T-cell (primary cell): ENCODE data around the gene HSF5. TPM values are rescaled to one million over a fixed set of nuclear protein-coding genes. Genes with fewer than 3 reads are reported as not detected.

Experiments
- ATAC-seq, 4 experiments: fragments of 200-7000 bp in 3 of 4; fragments of 150-1000 bp in 1 of 4; cut with Tn5 transposase; replicated peaks in 1 of 4; 1 replicate in 3 of 4; 2 replicates in 1 of 4; pipeline ENCODE4 v1.10.0; 2021; ENCODE audit warnings: moderate library complexity in 3 of 4, mild to moderate bottlenecking in 2 of 4, moderate number of reproducible peaks in 1 of 4
- CTCF ChIA-PET, 2 donors: fragments of 300-600 bp; sonication (Branson Sonifier 250); formaldehyde crosslinking; loops; one replicate each; lab custom pipeline; 2022; ENCODE audit warnings: antibody characterized with exemption in 2 of 2; lab: Charles Lee
- POLR2A ChIA-PET, 2 donors: fragments of 300-600 bp; sonication (Branson Sonifier 250); formaldehyde crosslinking; loops; one replicate each; lab custom pipeline; 2022; ENCODE audit warnings: antibody characterized with exemption in 2 of 2; lab: Charles Lee
- DNase-seq, 35 experiments: peaks; one replicate each; pipeline versions ENCODE4 v3.0.0 to v3.0.0-alpha.2; 2013 to 2023
- H3K27ac ChIP-seq: one replicate; pipeline ENCODE4 v1.5.1; 2013; ENCODE audit warnings: low read length
- H3K27me3 ChIP-seq, 2 experiments: replicated peaks in 1 of 2; 1 replicate in 1 of 2; 2 replicates in 1 of 2; pipeline versions ENCODE4 v1.6.1 to v1.7.0; 2013; ENCODE audit warnings: low read length in 1 of 2, mixed read lengths in 1 of 2; ENCODE audit not compliant: control insufficient read depth in 2 of 2, insufficient read depth in 2 of 2; ENCODE audit errors: extremely low read depth in 1 of 2
- H3K36me3 ChIP-seq, 2 donors: 1 replicate in 1 of 2; 2 replicates in 1 of 2; pipeline versions ENCODE4 v1.6.1 to v1.7.0; 2013; ENCODE audit warnings: low read length in 1 of 2; ENCODE audit not compliant: control insufficient read depth in 2 of 2, insufficient read depth in 1 of 2; ENCODE audit errors: extremely low read depth in 1 of 2
- H3K4me1 ChIP-seq, 2 experiments: 1 replicate in 1 of 2; 2 replicates in 1 of 2; pipeline versions ENCODE4 v1.6.1 to v1.7.0; 2013; ENCODE audit warnings: low read length in 2 of 2, mixed read lengths in 1 of 2; ENCODE audit not compliant: insufficient read depth in 2 of 2, control insufficient read depth in 1 of 2; ENCODE audit errors: extremely low read depth in 1 of 2
- H3K4me3 ChIP-seq, 2 donors: 1 replicate in 1 of 2; 2 replicates in 1 of 2; pipeline versions ENCODE4 v1.5.1 to v1.7.0; 2013; ENCODE audit warnings: mild to moderate bottlenecking in 2 of 2, low read length in 1 of 2, moderate library complexity in 1 of 2; ENCODE audit not compliant: control insufficient read depth in 1 of 2; ENCODE audit errors: extremely low read depth in 1 of 2
- H3K9me3 ChIP-seq: 2 replicates; pipeline ENCODE4 v1.7.0; 2013
- H3K27ac Mint-ChIP-seq, 2 donors: one replicate each; pipeline ENCODE4 v1.8.0; 2020 to 2021; ENCODE audit warnings: mild to moderate bottlenecking in 2 of 2, mixed read lengths in 2 of 2
- H3K27me3 Mint-ChIP-seq, 2 donors: one replicate each; pipeline ENCODE4 v1.8.0; 2021 to 2022; ENCODE audit warnings: mixed read lengths in 2 of 2
- H3K36me3 Mint-ChIP-seq: one replicate; pipeline ENCODE4 v1.8.0; 2021; ENCODE audit warnings: mixed read lengths
- H3K4me1 Mint-ChIP-seq, 3 donors: one replicate each; pipeline ENCODE4 v1.8.0; 2020 to 2022; ENCODE audit warnings: mixed read lengths in 3 of 3, mild to moderate bottlenecking in 1 of 3
- H3K4me3 Mint-ChIP-seq, 3 donors: one replicate each; pipeline ENCODE4 v1.8.0; 2020 to 2022; ENCODE audit warnings: mild to moderate bottlenecking in 3 of 3, mixed read lengths in 3 of 3, moderate library complexity in 3 of 3
- H3K9me3 Mint-ChIP-seq, 3 donors: one replicate each; pipeline ENCODE4 v1.8.0; 2020 to 2022; ENCODE audit warnings: mixed read lengths in 3 of 3
- WGBS: methylation state at CpG from one replicate; pipeline ENCODE4 v1.1.5; 2013; ENCODE audit warnings: missing lambda C conversion rate; ENCODE audit not compliant: insufficient coverage; 5-methylcytosine and 5-hydroxymethylcytosine counted together
- total RNA-seq, 35 experiments: library from RNA in 6 of 35; stranded (reverse) in 6 of 35; fragments of 120-200 nt in 1 of 35; gene quantifications; one replicate each; pipeline versions ENCODE4 v1.2.1 to v1.2.4 and lab custom pipeline; 2013 to 2026

HSF5 gene, protein sequence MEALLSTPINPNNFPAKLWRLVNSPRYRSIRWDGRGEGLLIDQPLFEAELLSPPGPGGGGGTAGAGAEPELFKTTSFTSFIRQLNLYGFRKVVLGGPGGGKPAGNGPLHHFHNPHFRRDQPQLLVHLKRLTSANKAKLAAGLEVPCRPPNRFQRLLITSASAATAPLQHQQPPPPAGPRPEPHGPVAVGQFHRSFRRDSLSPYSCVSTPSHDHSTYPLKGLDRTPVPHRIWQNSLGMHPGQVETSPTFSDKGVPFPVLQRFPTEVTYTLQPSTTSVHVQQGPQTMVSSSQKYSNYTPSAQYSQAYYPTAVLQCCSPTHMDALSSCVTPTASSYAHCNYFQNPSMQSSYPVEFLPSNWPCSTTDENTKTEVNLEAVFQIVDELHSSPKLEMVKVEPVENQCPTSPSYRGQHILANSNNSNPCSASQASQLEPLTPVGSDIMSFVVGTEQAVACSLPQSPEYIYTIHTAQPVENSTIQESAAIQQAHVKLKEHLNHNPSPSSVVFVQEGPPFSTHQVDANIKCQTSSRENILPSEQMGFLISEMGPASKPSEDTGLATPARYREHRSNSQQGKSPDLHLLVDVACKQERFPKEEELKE
- total RNA-seq (1 to 10 TPM; 1.7 to 2.8 (median 2.5) TPM), total RNA-seq (lab: John Stamatoyannopoulos, UW) (3.3 to 15.5 (median 4.6) reads per million in 29 experiments)
- total RNA-seq (2013) = 2.6 TPM

DNA sequence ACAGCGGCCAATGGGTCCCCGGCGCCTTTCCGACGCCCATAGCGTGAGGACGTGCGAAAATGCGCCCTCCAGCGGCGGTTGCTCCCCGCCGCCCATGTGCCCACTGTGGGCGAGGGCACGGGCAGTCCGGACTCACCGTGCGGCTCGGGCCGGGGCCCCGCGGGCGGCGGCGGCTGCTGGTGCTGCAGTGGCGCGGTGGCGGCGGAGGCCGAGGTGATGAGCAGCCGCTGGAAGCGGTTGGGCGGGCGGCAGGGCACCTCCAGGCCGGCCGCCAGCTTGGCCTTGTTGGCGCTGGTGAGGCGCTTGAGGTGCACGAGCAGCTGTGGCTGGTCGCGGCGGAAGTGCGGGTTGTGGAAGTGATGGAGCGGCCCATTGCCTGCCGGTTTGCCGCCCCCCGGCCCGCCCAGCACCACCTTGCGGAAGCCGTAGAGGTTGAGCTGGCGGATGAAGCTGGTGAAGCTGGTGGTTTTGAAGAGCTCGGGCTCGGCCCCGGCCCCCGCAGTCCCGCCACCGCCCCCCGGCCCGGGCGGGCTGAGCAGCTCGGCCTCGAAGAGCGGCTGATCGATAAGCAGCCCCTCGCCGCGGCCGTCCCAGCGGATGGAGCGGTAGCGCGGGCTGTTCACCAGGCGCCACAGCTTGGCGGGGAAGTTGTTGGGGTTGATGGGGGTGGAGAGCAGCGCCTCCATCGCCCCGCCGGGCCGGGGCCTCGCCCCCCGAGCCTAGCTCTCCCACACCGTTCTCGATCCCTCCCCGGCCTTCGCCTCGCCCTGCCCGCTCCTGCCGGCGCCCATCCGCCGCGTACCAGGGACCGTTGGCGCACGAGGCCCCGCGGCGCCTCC, at the start of gene HSF5:
Gene HSF5 (minus strand): TSS at position 820 of the 839 bp plus-strand sequence. CDS start 134 bp downstream, at position 686.
- ChIA-PET CTCF (interaction anchor here in 1 of 2 donors (0.6 to 1.4 kb wide), 13 partner anchors 13 to 517 kb away, joined by 3 to 21 read pairs (median 4); partner anchors contain the start of gene SUPT4H1), POLR2A (interaction anchor here (0.6 to 1.4 kb wide), 3 partner anchors 144 to 1353 kb away, joined by 3 to 4 read pairs (median 3); no protein-coding TSS in a partner anchor)
- WGBS = 23% methylated on average over 84 of the region's 98 CpGs
- H3K9me3 Mint-ChIP-seq = no peaks in the 10 kb centered on the region
- no peaks in the 10 kb centered on the region for H3K27me3 Mint-ChIP-seq
- ATAC-seq (peak; percentile 95 to 97 (median 96)), DNase-seq (peak; percentile 58 to 86 (median 74))
- H3K36me3 Mint-ChIP-seq = peaks cover 20% of the 10 kb centered on the region
- no peaks in the 10 kb centered on the region for H3K27me3 ChIP-seq
- H3K27ac Mint-ChIP-seq = peak within 1 kb of the TSS; percentile 49 to 75
- peaks cover 0 to 11% of the 10 kb centered on the region in 2 experiments for H3K4me1 ChIP-seq
- H3K4me1 Mint-ChIP-seq = peaks cover 0 to 20% (median 18%) of the 10 kb centered on the region in 3 donors
- H3K4me3 ChIP-seq = peak within 1 kb of the TSS; percentile 25 to 47
- H3K36me3 ChIP-seq = peaks cover 0 to 28% of the 10 kb centered on the region in 2 donors
- peak within 1 kb of the TSS; percentile 55 to 73 (median 64) for H3K4me3 Mint-ChIP-seq
- H3K9me3 ChIP-seq = no peaks in the 10 kb centered on the region
- H3K27ac ChIP-seq = peak within 1 kb of the TSS; percentile 3

DNA sequence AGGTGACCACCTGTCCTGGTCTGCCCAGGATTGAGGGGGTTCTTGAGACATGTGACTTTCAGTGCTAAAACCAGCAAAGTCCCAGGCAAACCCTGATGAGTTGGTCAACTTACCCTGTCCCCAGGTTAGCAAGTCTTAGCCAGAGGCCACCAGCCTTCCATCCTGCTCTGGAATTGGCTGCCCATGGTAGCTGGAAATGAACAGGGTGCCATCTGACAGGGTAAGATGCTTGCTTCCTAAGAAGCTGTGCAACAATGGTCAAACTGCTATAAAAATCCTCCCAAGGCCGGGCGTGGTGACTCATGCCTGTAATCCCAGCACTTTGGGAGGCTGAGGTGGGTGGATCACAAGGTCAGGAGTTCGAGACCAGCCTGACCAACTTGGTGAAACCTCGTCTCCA, 49.1 kb upstream of the HSF5 start:
- Mint-ChIP-seq H3K4me1 (peaks cover 0 to 3% (median 2%) of the 10 kb centered on the region in 3 donors), H3K27me3 (peaks cover 21 to 28% of the 10 kb centered on the region in 2 donors), H3K27ac (no peak overlapping the region), H3K36me3 (no peaks in the 10 kb centered on the region), H3K9me3 (no peaks in the 10 kb centered on the region), H3K4me3 (no peak overlapping the region)
- Histone ChIP-seq H3K4me3 (no peak overlapping the region), H3K27me3 (peaks cover 0 to 46% of the 10 kb centered on the region in 2 experiments), H3K4me1 (peaks cover 0 to 4% of the 10 kb centered on the region in 2 experiments), H3K27ac (no peak overlapping the region), H3K9me3 (no peaks in the 10 kb centered on the region), H3K36me3 (no peaks in the 10 kb centered on the region)
- ATAC-seq (no peak), DNase-seq (no peak)
- POLR2A ChIA-PET = interaction anchor here in 1 of 2 donors (0.6 kb wide), 1 partner anchor 1559 kb away, joined by 4 read pairs; the partner anchor contains the start of gene SCPEP1
- CTCF ChIA-PET = no interaction called here
- WGBS = 50% methylated on average over 2 of the region's 4 CpGs

DNA sequence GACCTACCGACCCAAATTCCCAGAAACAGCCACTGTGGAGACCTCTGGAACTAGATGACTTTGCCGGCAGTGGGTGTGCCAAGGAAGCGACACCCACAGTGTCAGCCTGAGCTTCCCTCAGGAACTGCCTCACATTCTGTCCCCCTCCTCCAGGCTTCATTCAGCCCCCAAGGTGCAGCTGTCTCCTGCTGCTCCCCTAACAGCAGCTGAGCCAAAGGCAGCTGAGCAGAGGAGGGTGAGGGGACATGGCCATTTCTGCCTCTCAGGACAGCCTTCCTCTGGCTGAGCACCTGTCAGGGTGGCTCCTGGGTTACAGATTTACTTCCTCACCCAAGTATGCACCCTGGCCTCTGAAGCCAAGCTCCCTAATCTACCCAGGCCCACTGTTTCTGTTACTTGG, 48.3 kb upstream of the HSF5 start:
- Mint-ChIP-seq H3K27me3 (peaks cover 21 to 29% of the 10 kb centered on the region in 2 donors), H3K27ac (no peak overlapping the region), H3K4me1 (peaks cover 0 to 5% (median 3%) of the 10 kb centered on the region in 3 donors), H3K4me3 (no peak overlapping the region), H3K36me3 (no peaks in the 10 kb centered on the region), H3K9me3 (no peaks in the 10 kb centered on the region)
- peaks cover 0 to 50% of the 10 kb centered on the region in 2 experiments for H3K27me3 ChIP-seq
- no peak overlapping the region for H3K4me3 ChIP-seq
- no peak for DNase-seq
- ChIA-PET CTCF (no interaction called here), POLR2A (no interaction called here)
- peaks cover 0 to 8% of the 10 kb centered on the region in 2 experiments for H3K4me1 ChIP-seq
- H3K36me3 ChIP-seq = no peaks in the 10 kb centered on the region
- no peaks in the 10 kb centered on the region for H3K9me3 ChIP-seq
- ATAC-seq = no peak
- no peak overlapping the region for H3K27ac ChIP-seq
- 93% methylated on average over 3 of the region's 3 CpGs for WGBS

DNA sequence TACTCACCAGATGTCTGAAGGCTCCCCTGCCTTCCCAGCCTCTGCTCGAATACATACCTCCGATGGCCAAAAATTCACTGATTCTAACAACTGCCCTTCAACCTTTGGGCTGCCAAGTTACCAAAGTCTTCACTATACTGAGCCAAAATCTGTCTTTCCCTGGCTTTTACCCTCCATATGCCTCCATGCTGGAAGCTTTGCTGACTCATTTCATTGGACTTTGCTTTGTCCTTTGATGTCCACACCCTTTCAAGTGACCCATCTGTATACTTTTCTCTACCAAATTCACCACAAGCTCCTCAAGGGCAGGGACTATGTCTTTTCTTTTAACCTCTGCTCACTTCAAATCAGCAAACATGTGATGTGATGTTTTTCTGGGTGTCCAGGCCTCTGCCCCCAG, 47.2 kb upstream of the HSF5 start:
- Mint-ChIP-seq H3K4me3 (no peak overlapping the region), H3K4me1 (peaks cover 0 to 5% (median 3%) of the 10 kb centered on the region in 3 donors), H3K27ac (no peak overlapping the region), H3K36me3 (no peaks in the 10 kb centered on the region), H3K27me3 (peaks cover 21 to 29% of the 10 kb centered on the region in 2 donors), H3K9me3 (no peaks in the 10 kb centered on the region)
- peaks cover 0 to 60% of the 10 kb centered on the region in 2 experiments for H3K27me3 ChIP-seq
- ATAC-seq = no peak
- H3K4me1 ChIP-seq = peaks cover 0 to 16% of the 10 kb centered on the region in 2 experiments
- H3K36me3 ChIP-seq = no peaks in the 10 kb centered on the region
- no peak overlapping the region for H3K27ac ChIP-seq
- ChIA-PET CTCF (no interaction called here), POLR2A (no interaction called here)
- H3K4me3 ChIP-seq = no peak overlapping the region
- no peaks in the 10 kb centered on the region for H3K9me3 ChIP-seq
- no peak for DNase-seq
- 96% methylated on average over 2 of the region's 2 CpGs for WGBS

DNA sequence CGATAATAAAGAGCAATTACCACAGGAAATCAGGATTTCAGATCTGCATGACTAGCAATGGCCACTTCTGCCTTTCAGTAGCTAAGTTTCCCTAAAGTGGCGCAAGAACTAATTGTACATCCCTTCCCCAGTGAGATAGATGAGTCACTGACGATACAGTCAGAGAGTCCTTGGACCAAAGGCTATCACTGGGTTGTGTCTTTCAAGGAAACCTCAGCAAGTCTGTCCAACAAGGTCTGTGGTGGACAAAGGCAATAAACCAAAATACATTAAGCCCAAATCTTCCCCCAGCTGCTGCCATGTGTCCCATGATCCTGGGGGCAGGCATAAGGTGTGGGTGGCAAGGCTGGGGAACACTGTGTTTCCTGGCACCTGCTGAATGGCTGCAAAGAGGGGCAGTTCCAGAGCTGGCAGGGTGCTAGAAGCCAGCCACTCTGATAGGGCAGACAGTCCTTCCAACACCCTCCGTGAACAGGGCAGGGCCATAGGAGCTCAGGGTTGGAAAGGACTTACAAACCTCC, 46.8 kb upstream of the HSF5 start:
- ATAC-seq = no peak
- Mint-ChIP-seq H3K9me3 (no peaks in the 10 kb centered on the region), H3K36me3 (no peaks in the 10 kb centered on the region), H3K27ac (no peak overlapping the region), H3K4me1 (peaks cover 0 to 5% (median 3%) of the 10 kb centered on the region in 3 donors), H3K4me3 (no peak overlapping the region), H3K27me3 (peaks cover 21 to 29% of the 10 kb centered on the region in 2 donors)
- no peaks in the 10 kb centered on the region for H3K36me3 ChIP-seq
- H3K27ac ChIP-seq = no peak overlapping the region
- POLR2A ChIA-PET = interaction anchor here in 1 of 2 donors (0.5 kb wide), 1 partner anchor 104 kb away, joined by 11 read pairs; no protein-coding TSS in a partner anchor
- DNase-seq = no peak
- H3K4me1 ChIP-seq = peaks cover 0 to 16% of the 10 kb centered on the region in 2 experiments
- CTCF ChIA-PET = no interaction called here
- peaks cover 0 to 61% of the 10 kb centered on the region in 2 experiments for H3K27me3 ChIP-seq
- H3K4me3 ChIP-seq = no peak overlapping the region
- H3K9me3 ChIP-seq = no peaks in the 10 kb centered on the region
- WGBS = 87% methylated on average over 4 of the region's 4 CpGs
